Endothelial cell of umbilical vein (primary cell): ENCODE data around the gene ARID5A.
A peak's percentile ranks its signal among the peaks of the same experiment; 100 is the strongest.

ENCODE experiments used
- TF ChIP-seq, protein P1 (sequence below): IDR thresholded peaks from 2 replicates; pipeline ENCODE4 v1.6.1; 2011; ENCODE audit not compliant: insufficient read depth, insufficient read length
- TF ChIP-seq, protein P2 (sequence below), 2 donors: IDR thresholded peaks; 1 replicate in 1 of 2; 2 replicates in 1 of 2; pipeline ENCODE4 v1.5.1; 2011; ENCODE audit warnings: low read length in 2 of 2, mild to moderate bottlenecking in 2 of 2, moderate library complexity in 2 of 2, control low read depth in 1 of 2, inconsistent platforms in 1 of 2, low read depth in 1 of 2; ENCODE audit not compliant: insufficient read depth in 1 of 2; ENCODE audit errors: extremely low read depth in 1 of 2

DNA sequence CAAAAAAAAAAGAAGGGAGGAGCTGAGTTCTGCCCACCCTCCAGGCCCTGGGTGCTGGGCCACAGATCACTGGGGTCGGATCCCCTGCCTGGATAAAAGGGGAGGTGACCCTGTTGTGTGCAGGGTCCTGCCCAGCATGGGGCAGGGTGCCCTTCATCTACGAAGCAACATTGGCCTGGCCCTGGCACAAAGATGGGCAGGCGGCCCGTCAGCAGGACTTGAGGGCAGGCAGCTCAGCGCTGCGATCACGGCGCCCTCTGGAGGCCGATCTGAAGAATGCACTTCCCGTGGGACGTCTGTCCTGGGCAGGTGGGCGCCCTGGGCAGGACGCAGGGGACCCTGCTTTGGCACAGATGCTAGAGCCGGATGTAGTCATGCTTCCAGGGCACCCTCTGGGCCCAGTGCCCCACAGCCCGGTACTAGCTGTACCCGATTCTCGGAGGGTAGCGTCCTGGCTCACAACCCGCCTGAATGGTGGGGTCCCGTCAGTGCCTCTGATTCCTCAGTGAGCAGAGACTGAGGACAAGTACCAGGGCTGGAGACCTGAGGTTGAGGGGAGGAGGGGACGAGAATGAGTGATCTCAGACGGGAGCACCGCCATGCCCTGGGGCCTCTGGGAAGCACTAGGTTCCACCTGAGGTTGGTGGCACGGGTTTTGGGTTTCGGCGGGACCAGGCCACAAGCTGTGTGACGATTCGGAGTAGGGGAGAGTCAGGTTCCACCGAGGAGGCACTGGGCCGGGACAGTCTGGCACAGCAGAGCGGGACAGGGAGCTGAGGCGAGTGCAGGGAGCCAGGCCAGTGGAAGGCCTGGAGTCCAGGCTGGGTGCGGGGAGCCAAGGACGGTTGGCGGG is 18.0 kb downstream of the ARID5A start:
- TF ChIP-seq, protein P1, sequence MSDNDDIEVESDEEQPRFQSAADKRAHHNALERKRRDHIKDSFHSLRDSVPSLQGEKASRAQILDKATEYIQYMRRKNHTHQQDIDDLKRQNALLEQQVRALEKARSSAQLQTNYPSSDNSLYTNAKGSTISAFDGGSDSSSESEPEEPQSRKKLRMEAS: no peak
- TF ChIP-seq, protein P2, sequence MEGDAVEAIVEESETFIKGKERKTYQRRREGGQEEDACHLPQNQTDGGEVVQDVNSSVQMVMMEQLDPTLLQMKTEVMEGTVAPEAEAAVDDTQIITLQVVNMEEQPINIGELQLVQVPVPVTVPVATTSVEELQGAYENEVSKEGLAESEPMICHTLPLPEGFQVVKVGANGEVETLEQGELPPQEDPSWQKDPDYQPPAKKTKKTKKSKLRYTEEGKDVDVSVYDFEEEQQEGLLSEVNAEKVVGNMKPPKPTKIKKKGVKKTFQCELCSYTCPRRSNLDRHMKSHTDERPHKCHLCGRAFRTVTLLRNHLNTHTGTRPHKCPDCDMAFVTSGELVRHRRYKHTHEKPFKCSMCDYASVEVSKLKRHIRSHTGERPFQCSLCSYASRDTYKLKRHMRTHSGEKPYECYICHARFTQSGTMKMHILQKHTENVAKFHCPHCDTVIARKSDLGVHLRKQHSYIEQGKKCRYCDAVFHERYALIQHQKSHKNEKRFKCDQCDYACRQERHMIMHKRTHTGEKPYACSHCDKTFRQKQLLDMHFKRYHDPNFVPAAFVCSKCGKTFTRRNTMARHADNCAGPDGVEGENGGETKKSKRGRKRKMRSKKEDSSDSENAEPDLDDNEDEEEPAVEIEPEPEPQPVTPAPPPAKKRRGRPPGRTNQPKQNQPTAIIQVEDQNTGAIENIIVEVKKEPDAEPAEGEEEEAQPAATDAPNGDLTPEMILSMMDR (IDR thresholded peaks at IDR 0.05; ENCODE audit: extremely low read depth in 1 of 2, insufficient read depth in 1 of 2, low read depth in 1 of 2, low read length in 2 of 2): peak; percentile 91 to 92
